ENCODE data around the gene CLEC4D. TPM values are rescaled to one million over a fixed set of nuclear protein-coding genes. Genes with fewer than 3 reads are reported as not detected.
"Not testable (repeated sequence)": the region's sequence is repeated elsewhere in the genome, so short reads cannot be mapped to it uniquely, and the experiment has no call there.

CLEC4D gene
- total RNA-seq, 6 experiments from 2014 or later = not detected

DNA sequence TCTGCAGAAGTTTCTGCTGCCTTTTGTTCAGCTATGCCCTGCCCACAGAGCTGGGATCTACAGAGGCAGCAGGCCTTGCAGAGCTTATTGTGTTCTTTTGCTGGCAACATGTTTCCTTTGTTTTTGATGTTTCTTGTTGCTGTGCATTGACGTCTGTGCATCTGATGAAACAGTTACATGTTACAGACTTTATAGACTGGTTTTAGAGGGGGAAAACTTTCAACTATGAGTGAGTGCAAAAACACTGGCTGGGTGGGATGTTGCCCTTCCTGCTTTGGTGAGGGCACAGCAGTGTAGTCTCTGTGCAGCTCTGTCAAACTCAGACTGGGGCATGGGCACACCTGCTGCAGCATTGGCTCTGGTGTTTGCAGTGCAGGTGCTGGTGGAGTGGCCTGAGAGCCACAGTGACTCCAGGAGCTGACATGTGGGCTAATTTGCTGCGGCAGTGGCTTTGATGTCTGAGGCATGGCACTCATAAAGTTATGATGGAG, 30.7 kb upstream of the CLEC4D start:
- Mint-ChIP-seq H3K9me3 (peaks cover 25% of the 10 kb centered on the region), H3K27me3 (ENCODE audit: insufficient read depth) (no peaks in the 10 kb centered on the region; the same call in 1 of the 2 replicates), H3K4me3 (no peak overlapping the region), H3K27ac (no peak overlapping the region), H3K36me3 (ENCODE audit: low read depth) (no peaks in the 10 kb centered on the region), H3K4me1 (ENCODE audit: low read depth) (no peaks in the 10 kb centered on the region)
- TF ChIP-seq, protein P1, sequence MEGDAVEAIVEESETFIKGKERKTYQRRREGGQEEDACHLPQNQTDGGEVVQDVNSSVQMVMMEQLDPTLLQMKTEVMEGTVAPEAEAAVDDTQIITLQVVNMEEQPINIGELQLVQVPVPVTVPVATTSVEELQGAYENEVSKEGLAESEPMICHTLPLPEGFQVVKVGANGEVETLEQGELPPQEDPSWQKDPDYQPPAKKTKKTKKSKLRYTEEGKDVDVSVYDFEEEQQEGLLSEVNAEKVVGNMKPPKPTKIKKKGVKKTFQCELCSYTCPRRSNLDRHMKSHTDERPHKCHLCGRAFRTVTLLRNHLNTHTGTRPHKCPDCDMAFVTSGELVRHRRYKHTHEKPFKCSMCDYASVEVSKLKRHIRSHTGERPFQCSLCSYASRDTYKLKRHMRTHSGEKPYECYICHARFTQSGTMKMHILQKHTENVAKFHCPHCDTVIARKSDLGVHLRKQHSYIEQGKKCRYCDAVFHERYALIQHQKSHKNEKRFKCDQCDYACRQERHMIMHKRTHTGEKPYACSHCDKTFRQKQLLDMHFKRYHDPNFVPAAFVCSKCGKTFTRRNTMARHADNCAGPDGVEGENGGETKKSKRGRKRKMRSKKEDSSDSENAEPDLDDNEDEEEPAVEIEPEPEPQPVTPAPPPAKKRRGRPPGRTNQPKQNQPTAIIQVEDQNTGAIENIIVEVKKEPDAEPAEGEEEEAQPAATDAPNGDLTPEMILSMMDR (IDR thresholded peaks at IDR 0.05) = no peak
- no peak for DNase-seq

DNA sequence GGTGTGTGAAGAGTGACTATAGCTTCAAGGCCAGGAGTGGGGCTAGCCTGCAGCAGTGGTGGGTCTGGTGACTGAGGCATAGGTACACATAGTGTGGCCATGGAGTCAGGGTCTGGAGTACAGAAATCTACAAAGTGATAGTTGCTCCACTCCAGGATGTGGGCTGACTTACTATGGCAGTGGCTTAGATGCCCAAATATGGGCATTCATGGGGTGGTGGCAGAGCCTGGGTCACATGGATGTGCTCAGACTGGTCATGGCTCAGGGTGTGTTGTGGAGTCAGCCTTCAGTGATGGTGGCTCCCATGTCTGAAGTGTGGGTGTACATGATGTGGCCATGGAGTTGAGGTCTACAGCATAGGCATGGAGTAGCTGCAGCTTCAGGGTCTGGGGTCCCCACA, 30.2 kb upstream of the CLEC4D start:
- TF ChIP-seq, protein P1 (IDR thresholded peaks at IDR 0.05) = no peak
- DNase-seq = no peak
- no peak overlapping the region for H3K4me3 Mint-ChIP-seq
- H3K9me3 Mint-ChIP-seq = peaks cover 25% of the 10 kb centered on the region
- H3K27me3 Mint-ChIP-seq (ENCODE audit: insufficient read depth) = no peaks in the 10 kb centered on the region; the same call in 1 of the 2 replicates
- H3K27ac Mint-ChIP-seq = no peak overlapping the region
- no peaks in the 10 kb centered on the region for H3K36me3 Mint-ChIP-seq (ENCODE audit: low read depth)
- no peaks in the 10 kb centered on the region for H3K4me1 Mint-ChIP-seq (ENCODE audit: low read depth)

GRCh38 chr12:8491646-8492530, 21.4 kb upstream of the CLEC4D start:
- TF ChIP-seq, protein P1 (IDR thresholded peaks at IDR 0.05) = no peak
- no peak for DNase-seq
- H3K9me3 Mint-ChIP-seq = peaks cover 6% of the 10 kb centered on the region; the same call in 1 of the 2 replicates
- no peak overlapping the region for H3K4me3 Mint-ChIP-seq
- no peak overlapping the region for H3K27ac Mint-ChIP-seq
- no peaks in the 10 kb centered on the region for H3K4me1 Mint-ChIP-seq (ENCODE audit: low read depth)
- no peaks in the 10 kb centered on the region for H3K36me3 Mint-ChIP-seq (ENCODE audit: low read depth)
- no peaks in the 10 kb centered on the region for H3K27me3 Mint-ChIP-seq (ENCODE audit: insufficient read depth)

- no peak overlapping the region for H3K4me3 Mint-ChIP-seq
- no peak overlapping the region for H3K27ac Mint-ChIP-seq
- no peaks in the 10 kb centered on the region for H3K4me1 Mint-ChIP-seq (ENCODE audit: low read depth)
- no peaks in the 10 kb centered on the region; the same call in 1 of the 2 replicates for H3K27me3 Mint-ChIP-seq (ENCODE audit: insufficient read depth)
- H3K9me3 Mint-ChIP-seq = peaks cover 5% of the 10 kb centered on the region; the same call in 1 of the 2 replicates
- no peaks in the 10 kb centered on the region for H3K36me3 Mint-ChIP-seq (ENCODE audit: low read depth)
- no peak for DNase-seq
- TF ChIP-seq, protein P1 (IDR thresholded peaks at IDR 0.05) = no peak
Observed at GRCh38 chr12:8493084-8493483, 20.2 kb upstream of the CLEC4D start.

- not testable (repeated sequence) for H3K4me3 Mint-ChIP-seq; H3K9me3 Mint-ChIP-seq; H3K4me1 Mint-ChIP-seq (ENCODE audit: low read depth); H3K36me3 Mint-ChIP-seq (ENCODE audit: low read depth); H3K27me3 Mint-ChIP-seq (ENCODE audit: insufficient read depth); DNase-seq; H3K27ac Mint-ChIP-seq
Observed at GRCh38 chr12:8495671-8496070, 17.6 kb upstream of the CLEC4D start.

- not testable (repeated sequence) for H3K27ac Mint-ChIP-seq; DNase-seq; H3K4me3 Mint-ChIP-seq; H3K36me3 Mint-ChIP-seq (ENCODE audit: low read depth); H3K27me3 Mint-ChIP-seq (ENCODE audit: insufficient read depth); H3K4me1 Mint-ChIP-seq (ENCODE audit: low read depth); H3K9me3 Mint-ChIP-seq
Observed at GRCh38 chr12:8496074-8496473, 17.2 kb upstream of the CLEC4D start.
